Measurements from ENCODE around the gene MMP12.

GRCh38 chr11:102879801-102880200 lies 5.0 kb upstream of the MMP12 start:
- TF ChIP-seq CTCF (conservative IDR thresholded peaks at IDR 0.05) = no peak
- no peak for TF ChIP-seq ZFX (IDR thresholded peaks at IDR 0.05)
